HG03469 (cell line): ENCODE measurements around the gene MAP2.

ENCODE experiments used
- ATAC-seq: cut with Tn5 transposase; IDR thresholded peaks from one replicate; pipeline ENCODE4 v1.9.1; 2021; ENCODE audit warnings: mild to moderate bottlenecking, moderate library complexity, moderate number of reproducible peaks; ENCODE audit not compliant: unreplicated experiment

MAP2 gene

DNA sequence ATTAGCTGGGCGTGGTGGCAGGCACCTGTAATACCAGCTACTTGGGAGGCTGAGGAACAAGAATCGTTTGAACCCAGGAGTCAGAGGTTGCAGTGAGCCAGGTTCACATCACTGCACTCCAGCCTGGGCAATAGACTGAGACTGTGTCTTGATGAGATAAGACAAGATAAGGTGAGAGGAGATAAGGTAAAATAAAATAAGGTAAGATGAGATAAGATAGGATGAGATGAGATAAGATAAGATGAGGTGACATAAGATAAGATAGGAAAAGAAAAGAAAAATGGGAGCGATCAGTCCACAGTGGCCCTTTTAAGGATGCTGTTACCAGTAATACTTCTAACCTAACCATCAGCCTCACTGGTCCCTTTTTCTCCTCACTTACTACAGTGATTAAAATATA is 213.4 kb downstream of the MAP2 start:
- no peak for ATAC-seq

DNA sequence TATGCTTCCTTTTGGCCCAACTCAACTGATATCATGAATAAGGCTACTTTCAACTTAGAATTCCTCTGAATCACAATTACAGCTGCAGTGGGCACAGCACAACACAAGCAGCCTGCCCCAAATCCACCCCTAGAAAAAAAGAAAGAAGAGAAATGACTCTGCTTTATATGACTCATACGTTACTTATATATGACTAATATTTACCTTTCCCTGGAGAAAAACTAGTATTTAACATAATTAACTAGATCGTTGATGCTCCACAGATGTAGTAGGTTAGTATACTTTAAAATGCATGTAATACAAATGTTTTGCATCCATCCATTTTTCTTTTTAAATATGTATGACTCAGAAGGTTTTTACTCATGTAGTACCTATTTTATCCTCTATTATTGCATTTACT is 214.5 kb downstream of the MAP2 start:
- ATAC-seq = no peak

DNA sequence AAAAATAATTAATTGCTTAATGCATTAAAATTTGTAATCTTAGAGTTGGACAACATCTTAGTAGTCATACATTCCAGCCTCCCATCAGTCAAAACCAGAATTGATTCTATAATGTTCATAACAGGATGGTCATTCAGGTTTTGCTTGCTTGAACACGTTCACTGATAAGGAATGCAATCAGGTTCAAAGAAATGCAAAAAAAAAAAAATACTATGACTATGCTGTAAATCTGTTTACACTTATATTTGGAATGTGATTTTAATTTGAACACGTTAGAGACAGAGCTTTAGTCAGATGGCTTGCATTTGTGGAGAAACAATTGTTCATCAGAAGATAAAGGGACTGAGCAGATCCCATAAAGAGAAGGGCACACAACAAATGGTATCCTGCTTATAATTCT is 216.5 kb downstream of the MAP2 start:
- no peak for ATAC-seq

DNA sequence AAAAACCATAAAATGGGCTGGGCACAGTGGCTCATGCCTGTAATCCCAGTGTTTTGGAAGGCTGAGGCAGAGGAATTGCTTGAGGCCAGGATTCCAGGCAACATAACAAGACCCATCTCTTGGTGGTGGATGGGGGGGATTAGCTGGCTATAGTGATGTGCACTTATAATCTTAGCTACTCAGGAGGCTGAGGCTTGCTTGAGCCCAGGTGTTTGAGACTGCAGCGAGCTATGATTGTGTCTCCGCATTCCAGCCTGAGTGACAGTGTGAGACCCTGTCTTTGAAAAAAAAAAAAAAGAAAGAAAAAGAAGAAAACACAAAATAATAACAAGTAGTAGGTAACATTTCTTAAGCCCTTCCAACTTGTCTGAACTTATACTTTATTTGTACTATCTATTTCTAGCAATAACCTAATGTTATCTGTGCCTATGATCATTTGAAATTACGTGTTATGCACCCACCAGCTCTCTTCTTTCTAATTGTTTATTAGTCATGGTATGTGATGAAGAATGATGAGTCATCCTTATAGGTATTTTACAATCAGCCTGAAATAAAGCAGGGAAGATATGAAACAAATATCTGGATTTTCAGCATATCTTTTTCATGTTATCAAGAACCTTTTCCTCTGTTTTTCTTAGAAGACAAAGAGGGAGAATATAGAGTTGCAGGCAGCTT is 218.4 kb downstream of the MAP2 start:
- no peak for ATAC-seq

DNA sequence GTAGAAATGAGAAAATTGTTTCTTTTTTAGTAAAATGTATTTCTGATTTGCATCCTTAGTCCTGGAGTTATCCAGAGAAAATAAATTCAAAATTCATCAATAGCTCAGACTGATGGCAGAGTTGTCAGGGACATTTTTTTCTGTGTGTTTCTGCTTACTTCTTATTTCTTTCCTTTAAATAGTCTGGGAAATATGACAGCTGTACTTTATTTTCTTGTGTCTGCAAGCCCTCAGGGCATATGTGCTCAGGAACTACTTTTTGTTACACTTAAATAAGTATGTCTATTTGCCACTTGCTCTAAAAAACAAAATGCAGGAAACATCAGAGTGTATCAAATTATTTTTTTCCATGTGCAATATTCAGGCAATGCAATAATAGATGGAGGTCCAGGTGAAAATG is 221.0 kb downstream of the MAP2 start:
- no peak for ATAC-seq

DNA sequence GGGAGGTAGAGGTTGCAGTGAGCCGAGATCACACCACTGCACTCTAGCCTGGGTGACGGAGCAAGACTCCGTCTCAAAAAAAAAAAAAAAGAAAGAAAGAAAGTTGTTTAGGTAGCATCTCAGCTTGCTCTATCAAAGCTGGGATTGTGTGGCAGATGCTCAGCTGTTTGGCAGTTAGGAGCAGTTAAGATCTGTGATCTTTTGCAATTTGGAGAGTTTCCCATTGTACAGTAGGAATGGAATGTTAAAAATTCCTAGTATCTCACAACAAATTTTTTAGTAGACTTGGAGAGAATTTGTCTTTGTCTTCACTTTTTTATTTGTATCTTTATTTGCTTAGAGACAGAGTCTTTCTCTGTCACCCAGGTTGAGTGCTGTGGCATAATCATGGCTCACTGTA is 224.9 kb downstream of the MAP2 start:
- ATAC-seq = no peak

DNA sequence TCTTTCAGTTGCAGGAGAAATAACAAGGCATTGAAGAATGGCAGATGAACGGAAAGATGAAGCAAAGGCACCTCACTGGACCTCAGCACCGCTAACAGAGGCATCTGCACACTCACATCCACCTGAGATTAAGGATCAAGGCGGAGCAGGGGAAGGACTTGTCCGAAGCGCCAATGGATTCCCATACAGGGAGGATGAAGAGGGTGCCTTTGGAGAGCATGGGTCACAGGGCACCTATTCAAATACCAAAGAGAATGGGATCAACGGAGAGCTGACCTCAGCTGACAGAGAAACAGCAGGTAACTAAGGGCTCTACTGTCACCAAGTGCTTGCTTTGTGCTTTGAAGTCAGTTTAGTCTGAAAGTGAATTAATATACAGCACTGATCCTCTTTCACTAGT is 229.3 kb downstream of the MAP2 start:
- no peak for ATAC-seq

DNA sequence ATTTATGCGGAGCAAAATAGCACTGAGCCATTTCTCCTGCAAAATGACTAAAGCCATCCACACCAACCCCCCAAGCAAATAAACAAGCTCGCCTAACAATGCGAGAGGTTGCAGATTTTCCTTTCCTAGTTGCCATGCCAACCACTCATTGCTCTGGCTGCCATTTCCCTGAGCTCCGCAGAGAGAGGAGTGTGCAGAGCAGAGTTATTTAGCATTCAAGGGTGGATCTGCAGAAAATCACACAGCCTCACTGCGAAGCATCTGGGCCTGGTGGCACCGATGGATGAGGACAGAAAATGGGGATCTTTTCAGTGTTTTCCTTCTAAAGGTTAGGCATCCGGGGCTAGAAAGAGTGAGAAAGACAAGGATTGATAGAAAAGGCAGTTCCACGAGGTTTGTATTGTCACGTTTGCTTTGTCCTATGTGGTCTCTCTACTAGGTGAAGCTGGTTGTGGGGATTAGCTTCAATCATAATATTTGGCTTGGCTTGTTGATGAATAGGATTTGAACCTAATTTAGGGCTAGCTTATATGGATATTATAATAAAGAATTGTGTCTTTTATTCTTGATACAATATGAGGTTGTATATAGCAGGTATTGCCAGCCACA is 237.5 kb downstream of the MAP2 start:
- no peak for ATAC-seq

DNA sequence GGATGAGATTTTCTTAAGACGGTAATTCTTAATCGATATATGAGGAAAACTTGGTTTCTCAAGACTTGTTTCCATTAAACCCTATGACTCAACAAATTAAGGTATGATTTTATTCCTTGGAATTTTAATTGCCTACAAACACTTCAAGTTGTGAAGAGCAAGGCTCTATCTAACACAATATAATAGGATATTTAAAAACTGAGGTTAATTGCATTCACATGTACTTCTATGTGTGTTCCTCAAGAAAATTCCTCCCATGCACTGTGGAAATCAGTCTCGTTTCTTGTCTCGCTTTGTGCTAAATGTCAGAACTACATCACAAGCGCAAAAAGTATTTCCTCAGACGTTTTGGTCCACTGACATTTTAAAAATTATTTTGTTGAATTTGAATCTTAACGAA is 238.2 kb downstream of the MAP2 start:
- ATAC-seq = no peak

DNA sequence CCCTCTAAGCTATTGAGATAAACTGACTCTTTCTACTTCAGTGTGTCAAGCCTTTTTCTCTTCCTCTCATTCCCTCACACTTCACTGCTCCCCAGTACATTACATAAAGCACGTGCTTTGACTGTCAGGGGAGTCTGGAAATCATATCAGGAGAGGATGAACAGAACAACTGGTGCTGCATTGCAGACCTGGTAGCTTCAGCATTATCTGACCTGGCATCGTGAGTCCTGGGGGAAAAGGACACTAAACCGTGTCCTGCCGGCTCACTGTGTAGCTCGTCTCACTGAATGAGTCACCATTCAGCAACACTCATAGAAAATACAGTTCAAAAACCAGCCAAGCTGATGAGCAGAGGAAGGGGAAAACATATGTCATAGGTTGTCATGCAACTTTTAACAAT is 239.3 kb downstream of the MAP2 start:
- peak; percentile 85 for ATAC-seq

DNA sequence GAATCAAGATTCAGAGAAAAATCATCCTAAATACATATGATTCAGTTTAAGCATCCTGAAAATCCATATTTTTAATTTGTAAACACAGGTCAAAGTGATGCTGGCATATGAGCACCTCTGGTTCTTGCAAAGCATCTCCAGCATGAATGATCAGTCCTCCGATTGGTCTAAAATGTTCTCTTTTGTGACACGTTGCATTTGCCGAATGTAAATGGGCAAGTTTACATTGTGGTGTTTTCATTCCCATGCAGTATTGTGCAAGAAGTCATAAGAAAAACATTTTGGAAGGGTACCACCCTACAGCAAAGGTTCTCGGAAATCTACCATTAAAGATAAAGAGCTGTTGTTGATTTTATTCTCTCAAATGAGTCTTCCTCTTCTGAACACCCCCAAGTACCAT is 239.8 kb downstream of the MAP2 start:
- no peak for ATAC-seq

DNA sequence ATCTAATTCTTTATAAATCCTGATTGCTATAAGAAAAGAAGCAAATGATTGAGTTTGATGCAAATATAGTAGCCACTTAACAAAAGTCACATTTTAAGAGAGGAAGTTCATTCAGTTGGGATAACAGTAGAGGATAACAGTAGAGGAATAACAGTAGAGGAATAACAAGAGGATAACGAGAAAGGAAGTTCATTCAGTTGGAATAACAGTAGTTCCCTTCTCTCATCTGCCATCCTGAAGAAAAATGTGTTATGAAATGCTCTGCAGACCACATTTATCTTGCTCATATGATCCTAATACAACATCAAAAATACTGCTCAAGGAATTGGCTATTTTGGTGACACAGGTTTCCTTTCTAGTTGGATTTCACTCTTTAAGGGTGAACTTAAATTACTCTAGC is 242.4 kb downstream of the MAP2 start:
- no peak for ATAC-seq

DNA sequence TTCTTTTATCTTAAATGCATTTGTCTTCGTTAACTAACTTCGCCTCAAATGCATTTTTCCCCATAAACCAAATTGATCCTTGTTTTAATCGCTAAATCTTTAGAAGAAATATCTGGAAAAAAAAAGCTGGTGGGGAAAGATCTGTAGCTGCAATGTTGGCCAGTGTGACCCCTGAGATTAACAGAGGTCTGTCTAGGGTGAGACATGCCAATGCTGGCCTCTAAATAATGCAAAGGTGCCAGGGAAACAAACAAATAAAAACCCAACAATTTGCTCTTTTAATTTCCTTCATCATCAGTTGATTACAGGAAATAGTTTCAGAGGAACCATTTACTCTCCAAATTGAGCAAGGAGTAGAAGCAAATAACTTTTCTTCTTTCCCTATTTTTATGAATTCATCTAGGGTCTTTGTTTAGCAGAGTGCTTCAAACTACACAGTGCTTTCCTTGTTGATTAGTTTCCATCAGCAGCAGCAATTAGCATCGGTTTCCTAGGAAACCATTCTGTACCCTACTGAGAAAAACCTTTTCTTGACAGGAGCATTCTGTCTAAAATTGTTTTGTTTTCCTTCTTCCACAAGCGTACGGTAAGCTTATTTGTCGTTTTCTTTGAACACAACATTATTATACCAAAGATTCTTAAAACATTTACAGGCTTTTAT is 247.3 kb downstream of the MAP2 start:
- ATAC-seq = no peak

DNA sequence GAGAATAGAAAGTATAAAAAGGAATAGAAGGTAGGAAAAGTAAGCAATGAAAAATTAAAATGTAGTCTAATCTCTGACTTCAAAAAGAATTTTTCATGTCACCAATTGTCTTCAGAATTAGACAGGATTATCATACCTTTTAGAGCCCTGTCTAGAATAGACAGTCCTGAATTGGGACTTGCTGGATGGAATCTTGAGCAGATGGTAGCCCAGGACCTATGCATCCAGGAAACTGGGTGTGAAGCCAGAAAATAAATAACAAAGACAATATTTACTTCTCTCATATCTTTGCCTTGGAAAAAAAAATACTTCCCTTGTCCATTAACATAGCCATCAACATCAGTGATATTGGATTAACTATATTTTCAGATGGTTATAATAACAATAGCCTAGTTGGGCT is 250.0 kb downstream of the MAP2 start:
- no peak for ATAC-seq

DNA sequence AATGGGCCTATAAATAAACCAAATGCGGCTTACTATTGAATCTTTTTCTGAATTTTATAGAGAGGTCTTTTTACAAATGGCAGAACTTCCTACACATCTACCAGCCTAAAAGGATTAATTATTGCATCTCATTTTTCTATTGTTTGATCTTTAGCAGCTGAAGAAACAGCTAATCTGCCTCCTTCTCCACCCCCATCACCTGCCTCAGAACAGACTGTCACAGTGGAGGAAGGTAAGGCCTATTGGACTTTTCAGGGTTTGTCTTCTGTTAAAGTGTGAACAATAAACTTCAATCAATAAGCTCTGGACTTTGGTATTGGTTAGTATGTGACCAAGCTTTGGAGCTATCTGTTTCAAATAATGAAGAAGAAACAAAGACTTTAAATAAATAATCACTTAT is 256.7 kb downstream of the MAP2 start:
- ATAC-seq = no peak

DNA sequence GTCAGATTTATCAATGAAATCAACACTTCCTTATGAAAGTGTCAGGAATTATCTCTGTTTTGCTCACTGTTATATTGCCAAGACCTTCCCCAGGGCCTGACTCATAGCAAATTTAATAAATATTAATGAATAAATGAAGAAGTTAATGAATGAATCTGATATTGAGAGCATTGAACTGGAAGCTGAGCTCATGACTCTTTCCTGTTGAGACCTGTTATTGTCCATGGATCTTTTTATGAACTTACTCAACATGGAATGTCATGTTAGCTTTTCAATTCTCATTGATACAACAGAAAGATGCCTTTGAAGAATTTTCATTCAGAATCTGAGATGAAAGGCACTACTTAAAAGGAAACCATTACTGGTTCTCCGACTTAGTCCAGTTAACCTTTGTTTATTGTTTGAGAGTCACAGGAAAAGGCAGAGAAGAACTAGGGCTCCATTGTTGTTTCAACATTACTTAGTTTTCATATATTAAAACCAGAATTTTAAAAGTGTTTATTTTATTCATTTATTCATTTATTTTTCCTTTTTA is 257.4 kb downstream of the MAP2 start:
- no peak for ATAC-seq

DNA sequence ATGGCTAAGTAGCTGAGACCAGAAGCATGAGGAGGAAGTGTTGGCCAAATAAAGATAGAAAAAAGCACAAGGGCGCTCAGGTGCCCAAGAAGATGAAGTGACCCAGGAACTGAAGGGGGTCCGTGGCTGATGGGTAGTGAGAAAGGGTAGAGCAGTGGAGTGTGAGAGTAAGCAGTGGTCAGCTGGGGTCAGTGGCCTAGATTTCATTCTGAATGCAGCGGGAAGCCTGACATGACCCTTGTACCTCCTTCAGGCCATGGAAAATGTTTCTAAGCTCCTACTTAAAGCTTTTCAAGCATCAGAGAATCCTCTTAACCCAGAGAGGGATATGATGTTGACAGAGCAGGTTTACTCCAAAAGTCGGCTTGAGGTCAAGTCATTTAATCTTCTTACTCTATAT is 258.8 kb downstream of the MAP2 start:
- ATAC-seq = no peak

DNA sequence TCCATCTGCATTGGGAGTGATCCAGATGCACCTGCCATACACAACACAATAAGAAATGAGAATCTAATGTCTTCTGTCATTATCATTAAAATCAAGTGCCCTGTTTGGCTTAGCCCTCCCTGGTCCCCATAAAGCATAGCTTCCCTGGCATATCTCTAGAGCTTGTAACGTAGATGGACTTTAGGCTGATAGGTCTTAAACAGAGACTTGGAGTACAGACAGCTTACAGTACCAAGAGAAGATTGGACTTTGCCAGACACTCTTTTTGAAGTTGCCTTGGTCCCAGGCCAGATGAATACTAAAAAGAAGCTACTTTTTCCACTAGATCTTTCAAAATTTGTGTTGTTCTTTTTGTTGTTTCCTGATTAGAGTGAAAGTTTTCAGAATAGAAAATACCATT is 261.5 kb downstream of the MAP2 start:
- no peak for ATAC-seq

DNA sequence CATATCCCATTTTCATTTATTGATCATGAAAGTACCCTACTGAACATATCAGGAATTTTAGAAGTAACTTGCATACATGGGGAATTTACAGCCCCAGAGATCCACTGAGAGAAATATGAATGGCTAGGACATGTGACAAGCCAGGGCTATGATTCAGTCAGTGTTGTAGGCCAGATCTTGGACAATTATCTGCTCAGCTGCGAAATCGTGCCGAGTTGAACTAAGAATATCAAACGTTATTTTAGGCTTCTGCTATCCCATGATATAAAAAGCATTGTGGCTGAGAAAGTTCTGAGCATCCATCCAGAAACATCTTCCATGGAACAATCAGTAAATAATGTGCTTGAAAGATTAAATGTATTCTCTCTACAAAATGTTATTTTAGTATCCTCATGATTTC is 262.1 kb downstream of the MAP2 start:
- no peak for ATAC-seq

DNA sequence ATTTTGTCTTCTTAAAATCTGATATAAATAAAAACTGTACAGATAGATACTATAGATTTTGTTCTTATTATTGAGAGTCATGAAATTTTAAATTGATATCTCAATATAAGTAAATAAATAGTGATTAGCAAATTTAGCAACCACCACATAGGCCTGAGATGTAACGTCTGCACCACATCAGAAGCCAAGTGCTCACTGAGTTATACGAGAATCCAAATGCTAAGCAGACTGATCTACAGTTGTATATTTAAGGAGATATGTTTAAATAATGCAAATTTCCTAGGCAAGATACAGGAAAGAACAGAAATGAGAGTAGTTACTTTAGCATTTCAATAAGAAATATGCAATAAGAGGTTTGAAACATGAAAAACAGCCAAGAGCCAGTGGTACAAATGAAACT is 262.6 kb downstream of the MAP2 start:
- ATAC-seq = no peak

DNA sequence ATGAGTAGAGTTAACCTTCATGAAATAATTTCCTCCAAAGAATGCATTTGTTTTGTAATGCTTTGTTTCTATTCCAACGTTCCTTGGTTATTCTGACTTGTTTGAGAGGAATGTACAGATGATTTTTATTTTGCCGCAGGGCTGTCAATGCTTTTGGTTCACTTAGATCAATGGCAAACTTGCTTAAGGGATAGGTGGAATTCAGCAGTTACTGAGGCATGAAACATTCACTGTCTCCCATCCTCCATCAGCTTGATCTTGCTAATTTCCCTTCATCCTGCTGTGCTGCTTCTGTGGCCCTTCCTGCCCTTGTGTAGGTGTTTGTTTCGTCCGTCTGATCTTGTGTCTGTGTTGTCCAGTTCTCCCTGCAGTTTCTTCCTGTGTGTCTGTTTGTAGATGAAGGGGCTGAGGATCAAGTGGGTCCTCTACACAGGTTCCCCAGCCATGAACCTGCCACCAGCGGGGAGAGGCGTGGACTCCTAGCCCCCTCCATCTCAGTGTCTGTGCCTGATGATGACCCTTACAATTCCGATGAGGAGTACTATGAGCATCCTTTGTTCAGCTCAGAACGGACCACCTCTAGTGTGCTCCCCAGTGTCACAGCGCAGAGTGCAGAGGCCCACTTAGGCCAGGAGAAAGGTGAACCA is 263.6 kb downstream of the MAP2 start:
- ATAC-seq = no peak

DNA sequence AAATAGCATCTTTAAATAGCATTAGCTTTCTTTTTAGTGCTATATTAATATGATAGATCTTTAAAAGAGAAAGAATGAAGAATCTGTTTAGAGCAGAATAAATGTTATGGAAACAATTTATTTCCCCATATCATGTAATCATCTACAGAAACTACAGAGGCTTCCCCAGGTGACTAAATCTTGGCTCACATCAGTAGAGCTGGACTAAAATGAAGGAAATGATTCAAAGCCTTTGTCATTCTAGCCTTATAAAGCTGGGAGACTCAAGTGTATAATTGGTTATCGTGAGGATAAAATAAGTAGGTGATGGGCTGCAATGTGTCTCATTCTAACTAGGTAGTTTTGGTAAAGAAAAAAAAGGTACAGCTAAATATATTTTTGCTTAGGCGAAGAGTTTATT is 264.5 kb downstream of the MAP2 start:
- ATAC-seq = no peak
